Kasumi-1 (cell line): ENCODE results near the gene CD248.

ENCODE experiments used
- DNase-seq, 2 experiments: peaks; one replicate each; lab custom pipeline; 2025; lab: John Stamatoyannopoulos, UW

CD248 gene

GRCh38 chr11:66341502-66342126 lies 24.8 kb upstream of the CD248 start:
- DNase-seq, result no peak

- DNase-seq, result no peak
Measured at GRCh38 chr11:66340596-66341501, 24.0 kb upstream of the CD248 start.

- DNase-seq, result no peak
Measured at GRCh38 chr11:66339686-66340483, 23.0 kb upstream of the CD248 start.

- no peak for DNase-seq
Measured at GRCh38 chr11:66339162-66339675, 22.4 kb upstream of the CD248 start.

GRCh38 chr11:66338276-66339161 lies 21.7 kb upstream of the CD248 start:
- no peak for DNase-seq

GRCh38 chr11:66337103-66337899 lies 20.5 kb upstream of the CD248 start:
- no peak for DNase-seq

GRCh38 chr11:66336234-66337102 lies 19.6 kb upstream of the CD248 start, which contains the start of gene RIN1:
TSS of gene RIN1 (minus strand) at chr11:66336434. CDS start at chr11:66336402, 32 bp downstream.
- peak; percentile 44 to 58 for DNase-seq

GRCh38 chr11:66335531-66336233 lies 18.8 kb upstream of the CD248 start:
- peak in 1 of 2 experiments; percentile 31 for DNase-seq

GRCh38 chr11:66334605-66335442 lies 18.0 kb upstream of the CD248 start:
- peak; percentile 69 to 72 for DNase-seq

- DNase-seq, result no peak
Measured at GRCh38 chr11:66333896-66334604, 17.2 kb upstream of the CD248 start.

- no peak for DNase-seq
Measured at GRCh38 chr11:66333220-66333877, 16.5 kb upstream of the CD248 start.

GRCh38 chr11:66332371-66333219 lies 15.8 kb upstream of the CD248 start:
- DNase-seq, result no peak

- DNase-seq, result no peak
Measured at GRCh38 chr11:66331542-66332370, 14.9 kb upstream of the CD248 start.

GRCh38 chr11:66330931-66331330 lies 14.1 kb upstream of the CD248 start:
- no peak for DNase-seq
